Measurements from ENCODE around the gene MSI2.

Gene MSI2

GRCh38 chr17:57443781-57444180, 187.5 kb downstream of the MSI2 start:
- DNase-seq = no peak

GRCh38 chr17:57444682-57445450, 188.5 kb downstream of the MSI2 start:
- peak in 1 of 2 donors; percentile 9 for DNase-seq

GRCh38 chr17:57445772-57446472, 189.6 kb downstream of the MSI2 start:
- DNase-seq = no peak

GRCh38 chr17:57447357-57447989, 191.2 kb downstream of the MSI2 start:
- no peak for DNase-seq

- DNase-seq = no peak
Measured at GRCh38 chr17:57447990-57448758, 191.9 kb downstream of the MSI2 start.

- no peak for DNase-seq
Measured at GRCh38 chr17:57448759-57449283, 192.5 kb downstream of the MSI2 start.

- no peak for DNase-seq
Measured at GRCh38 chr17:57451191-57451590, 194.9 kb downstream of the MSI2 start.

- DNase-seq = peak in 1 of 2 donors; percentile 3
Measured at GRCh38 chr17:57451643-57452042, 195.3 kb downstream of the MSI2 start.

GRCh38 chr17:57453841-57454425, 197.6 kb downstream of the MSI2 start:
- no peak for DNase-seq

GRCh38 chr17:57454729-57455062, 198.4 kb downstream of the MSI2 start:
- DNase-seq = no peak

GRCh38 chr17:57455063-57455914, 199.0 kb downstream of the MSI2 start:
- DNase-seq = peak; percentile 52 to 85

GRCh38 chr17:57456622-57457021, 200.3 kb downstream of the MSI2 start:
- DNase-seq = no peak

- no peak for DNase-seq
Measured at GRCh38 chr17:57457188-57457587, 200.9 kb downstream of the MSI2 start.

GRCh38 chr17:57458718-57459285, 202.5 kb downstream of the MSI2 start:
- DNase-seq = no peak

- peak; percentile 15 to 66 for DNase-seq
Measured at GRCh38 chr17:57459286-57459915, 203.1 kb downstream of the MSI2 start.

GRCh38 chr17:57461082-57461481, 204.8 kb downstream of the MSI2 start:
- peak; percentile 27 to 66 for DNase-seq

GRCh38 chr17:57462007-57462579, 205.8 kb downstream of the MSI2 start:
- DNase-seq = no peak

- peak; percentile 53 to 80 for DNase-seq
Measured at GRCh38 chr17:57463103-57463885, 207.0 kb downstream of the MSI2 start.

- DNase-seq = peak; percentile 9 to 76
Measured at GRCh38 chr17:57464191-57464864, 208.0 kb downstream of the MSI2 start.

Measured in inflammatory macrophage (primary cell).